Fibroblast of skin of right biceps (primary cell): ENCODE measurements around the gene ADAM12.

ENCODE experiments used
- DNase-seq: peaks from one replicate; pipeline ENCODE4 v3.0.0-alpha.2; 2013

The ADAM12 gene, protein sequence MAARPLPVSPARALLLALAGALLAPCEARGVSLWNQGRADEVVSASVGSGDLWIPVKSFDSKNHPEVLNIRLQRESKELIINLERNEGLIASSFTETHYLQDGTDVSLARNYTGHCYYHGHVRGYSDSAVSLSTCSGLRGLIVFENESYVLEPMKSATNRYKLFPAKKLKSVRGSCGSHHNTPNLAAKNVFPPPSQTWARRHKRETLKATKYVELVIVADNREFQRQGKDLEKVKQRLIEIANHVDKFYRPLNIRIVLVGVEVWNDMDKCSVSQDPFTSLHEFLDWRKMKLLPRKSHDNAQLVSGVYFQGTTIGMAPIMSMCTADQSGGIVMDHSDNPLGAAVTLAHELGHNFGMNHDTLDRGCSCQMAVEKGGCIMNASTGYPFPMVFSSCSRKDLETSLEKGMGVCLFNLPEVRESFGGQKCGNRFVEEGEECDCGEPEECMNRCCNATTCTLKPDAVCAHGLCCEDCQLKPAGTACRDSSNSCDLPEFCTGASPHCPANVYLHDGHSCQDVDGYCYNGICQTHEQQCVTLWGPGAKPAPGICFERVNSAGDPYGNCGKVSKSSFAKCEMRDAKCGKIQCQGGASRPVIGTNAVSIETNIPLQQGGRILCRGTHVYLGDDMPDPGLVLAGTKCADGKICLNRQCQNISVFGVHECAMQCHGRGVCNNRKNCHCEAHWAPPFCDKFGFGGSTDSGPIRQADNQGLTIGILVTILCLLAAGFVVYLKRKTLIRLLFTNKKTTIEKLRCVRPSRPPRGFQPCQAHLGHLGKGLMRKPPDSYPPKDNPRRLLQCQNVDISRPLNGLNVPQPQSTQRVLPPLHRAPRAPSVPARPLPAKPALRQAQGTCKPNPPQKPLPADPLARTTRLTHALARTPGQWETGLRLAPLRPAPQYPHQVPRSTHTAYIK

DNA sequence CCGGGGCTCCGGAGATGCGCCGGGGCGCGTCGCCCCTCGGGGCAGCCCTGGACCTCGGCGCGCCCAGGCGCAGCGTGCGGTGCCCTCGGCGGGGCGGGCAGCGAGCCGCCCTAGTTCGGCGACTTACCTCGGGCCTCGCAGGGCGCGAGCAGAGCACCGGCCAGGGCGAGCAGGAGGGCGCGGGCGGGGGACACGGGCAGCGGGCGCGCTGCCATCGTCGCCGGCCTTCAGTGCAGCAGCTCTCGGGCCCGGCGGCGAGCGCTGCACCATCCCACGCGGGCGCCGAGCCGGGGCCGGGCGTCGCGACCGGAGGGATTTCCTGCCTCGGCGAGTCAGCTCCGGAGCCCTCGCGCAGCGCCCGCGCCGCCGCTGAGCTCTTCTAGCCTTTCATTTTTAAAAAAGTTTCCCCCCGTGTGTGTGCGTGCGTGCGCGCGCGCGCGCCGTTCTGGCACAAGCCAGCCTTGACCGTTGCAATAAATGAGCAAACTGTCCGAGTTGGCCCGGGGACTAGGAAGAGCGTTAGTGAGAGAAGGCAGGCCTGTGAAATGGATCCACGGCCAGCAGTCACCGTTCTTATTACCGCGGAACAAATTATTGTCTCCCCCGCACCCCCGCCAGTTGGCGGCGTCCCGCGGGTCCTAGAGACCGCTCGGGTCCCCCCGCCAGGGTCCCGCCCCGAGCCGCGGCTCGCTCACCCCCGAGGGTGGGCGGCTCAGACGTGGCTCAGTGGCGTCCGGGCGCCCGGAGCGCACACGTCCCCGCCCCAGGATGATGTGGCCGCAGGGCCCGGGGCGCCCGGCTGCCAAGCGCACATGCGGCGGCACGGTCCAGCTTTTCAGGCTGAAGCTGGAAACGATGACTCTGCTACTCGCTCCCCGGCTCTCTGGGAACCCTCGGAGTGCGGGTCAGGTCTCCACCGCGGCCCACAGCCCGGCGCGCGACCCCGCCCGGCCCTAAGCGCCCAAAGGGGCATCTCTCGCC is at the start of gene ADAM12:
ADAM12 (minus strand) TSS at position 547 of the 981 bp plus-strand sequence; CDS start at position 215, 332 bp downstream.
- DNase-seq = peak; percentile 75

DNA sequence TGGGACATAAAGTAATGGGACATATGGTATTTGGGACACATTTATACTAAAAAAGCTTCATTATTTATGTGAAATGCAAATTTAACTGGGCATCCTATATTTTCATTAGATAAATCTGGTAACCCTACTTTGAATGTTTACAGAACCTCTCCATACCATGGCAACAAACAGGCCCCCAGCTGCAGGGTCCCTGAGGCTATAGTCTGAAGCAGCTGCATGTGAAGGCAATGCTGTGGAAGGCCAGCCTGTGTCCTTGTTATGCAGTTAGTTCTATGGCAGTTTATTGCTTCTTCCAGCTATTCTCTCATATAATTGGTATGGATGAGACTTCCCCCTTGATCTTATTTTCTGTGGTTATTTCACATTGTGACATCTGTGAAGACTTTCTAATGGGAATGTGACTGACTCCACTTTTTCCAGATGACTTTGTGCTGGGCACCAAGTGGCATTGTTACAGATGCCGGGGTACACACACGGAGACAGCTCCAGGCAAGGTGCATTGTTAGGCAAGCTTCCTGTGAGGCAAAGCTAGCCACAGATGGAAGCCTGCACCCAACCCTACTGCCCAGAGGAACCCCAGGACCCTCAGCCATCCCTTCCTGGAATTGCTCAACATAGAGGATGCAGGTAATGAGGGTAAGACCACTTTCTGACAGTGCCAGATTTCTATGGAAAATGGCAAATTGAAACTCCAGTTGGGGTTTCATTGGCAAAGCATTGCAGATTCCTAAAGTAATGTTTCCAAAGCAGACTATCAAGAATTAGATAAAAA is 49.5 kb upstream of the ADAM12 start:
- no peak for DNase-seq

DNA sequence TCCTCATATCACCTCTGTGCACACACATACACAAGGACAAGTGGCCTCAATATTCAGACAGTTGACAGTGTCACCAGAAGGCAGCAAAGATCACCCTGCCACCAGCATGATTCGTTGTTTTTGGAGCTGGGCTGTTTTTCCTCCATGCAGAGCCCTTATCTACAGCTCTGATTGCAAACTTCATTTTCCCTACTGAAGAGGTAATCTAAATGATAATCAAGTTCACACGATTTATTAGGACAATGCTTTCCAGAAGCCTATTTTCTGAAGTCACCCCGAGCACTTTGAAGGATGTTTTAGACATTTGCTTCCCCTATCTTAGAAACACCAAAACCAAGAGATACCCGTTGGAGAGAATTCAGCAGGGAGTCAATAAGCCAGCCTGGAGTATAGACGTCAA is 46.0 kb upstream of the ADAM12 start:
- DNase-seq = no peak

DNA sequence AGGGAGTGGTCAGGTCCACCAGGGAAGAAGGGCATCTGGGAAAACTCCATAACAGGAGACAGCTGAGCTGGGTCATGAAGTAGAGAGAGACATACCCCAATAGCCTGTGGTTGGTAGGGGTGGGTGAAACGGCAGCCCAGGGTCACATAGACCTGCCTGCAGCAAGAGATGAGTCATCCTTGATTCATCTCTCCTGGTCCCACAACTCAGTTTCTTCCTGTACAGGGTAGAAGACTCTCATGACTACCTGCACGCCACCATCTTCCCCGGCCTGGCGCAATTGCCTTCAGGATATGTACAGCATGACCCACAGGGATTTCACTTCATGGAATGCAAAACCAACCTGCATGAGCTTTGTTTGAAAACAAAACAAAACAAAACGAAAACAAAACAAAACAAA is 45.1 kb upstream of the ADAM12 start:
- DNase-seq = peak; percentile 34

DNA sequence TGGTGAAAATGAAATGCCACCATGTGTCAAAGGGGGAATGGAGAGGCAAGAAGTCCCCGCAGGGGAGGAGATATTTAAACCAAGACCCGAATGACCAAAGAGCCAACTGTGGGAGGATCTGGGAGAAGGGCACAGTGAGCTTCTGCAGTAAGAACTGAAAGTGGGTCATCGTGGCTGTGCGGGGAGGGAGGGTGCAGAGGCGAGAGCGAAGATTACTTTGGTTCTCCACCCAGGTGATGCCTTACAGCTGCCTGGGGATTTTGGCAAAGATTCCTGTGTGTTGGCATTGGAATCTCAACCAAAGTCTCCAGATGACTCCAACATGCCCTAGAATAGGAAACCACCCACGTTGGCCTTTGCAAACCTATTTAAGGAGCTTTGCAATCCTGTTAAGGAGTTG is 44.2 kb upstream of the ADAM12 start:
- no peak for DNase-seq

DNA sequence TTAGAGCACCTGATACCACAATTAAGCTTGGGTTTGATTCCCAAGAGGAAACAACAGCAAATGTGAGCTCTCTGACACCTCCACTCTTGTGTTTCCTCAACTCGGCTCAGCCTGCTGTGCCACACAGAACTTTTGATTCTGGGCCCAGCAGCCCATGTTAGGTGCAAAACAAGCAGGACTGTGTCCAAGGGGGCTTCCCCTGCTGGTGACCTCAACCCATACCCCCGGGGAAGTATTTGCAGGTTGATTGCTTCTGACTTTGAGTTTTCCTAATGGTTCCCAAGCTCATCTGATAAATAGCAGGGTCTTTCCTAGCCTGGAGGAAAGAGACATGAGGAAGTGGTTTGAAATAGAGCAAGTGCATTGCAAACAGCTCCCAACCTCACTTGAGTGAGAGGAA is 43.5 kb upstream of the ADAM12 start:
- DNase-seq = no peak

DNA sequence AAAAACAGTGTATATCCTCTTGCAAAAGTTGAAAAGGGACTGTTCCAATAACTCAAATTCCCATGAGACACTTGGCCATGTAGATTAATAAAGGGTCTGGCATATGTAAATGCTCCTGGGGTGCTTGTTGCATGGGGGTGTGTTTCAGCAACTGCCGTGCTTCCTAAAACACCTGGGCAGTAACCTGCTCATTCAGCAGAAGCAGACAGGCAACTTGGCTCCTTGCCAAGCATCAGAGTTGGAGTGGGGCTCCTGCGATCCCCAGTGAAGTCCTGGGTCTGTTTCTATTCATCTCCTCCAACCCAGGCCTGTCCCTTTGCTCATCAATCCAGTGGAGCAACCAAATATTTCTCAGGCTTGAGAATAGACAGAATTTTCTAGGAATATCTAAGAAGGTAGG is 42.2 kb upstream of the ADAM12 start:
- no peak for DNase-seq

DNA sequence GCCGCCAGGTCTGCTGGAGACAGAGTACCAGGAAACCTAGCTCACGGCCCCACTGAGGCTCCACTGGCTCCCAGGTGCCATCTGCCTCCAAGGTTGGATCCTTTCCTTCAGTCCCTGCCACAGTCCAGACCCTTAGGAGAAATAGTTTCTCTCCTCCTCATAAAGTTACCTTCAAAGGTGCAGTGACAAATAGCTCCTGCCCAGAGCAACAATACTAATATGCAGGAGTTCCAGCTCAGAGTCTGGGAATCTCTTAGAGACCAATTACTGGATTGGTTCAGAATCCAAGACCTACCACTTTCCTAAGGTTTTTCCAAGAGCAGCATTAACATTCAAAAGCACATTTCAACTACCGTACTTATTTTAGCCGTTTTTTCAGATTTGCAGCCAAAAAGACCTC is 41.0 kb upstream of the ADAM12 start:
- no peak for DNase-seq

DNA sequence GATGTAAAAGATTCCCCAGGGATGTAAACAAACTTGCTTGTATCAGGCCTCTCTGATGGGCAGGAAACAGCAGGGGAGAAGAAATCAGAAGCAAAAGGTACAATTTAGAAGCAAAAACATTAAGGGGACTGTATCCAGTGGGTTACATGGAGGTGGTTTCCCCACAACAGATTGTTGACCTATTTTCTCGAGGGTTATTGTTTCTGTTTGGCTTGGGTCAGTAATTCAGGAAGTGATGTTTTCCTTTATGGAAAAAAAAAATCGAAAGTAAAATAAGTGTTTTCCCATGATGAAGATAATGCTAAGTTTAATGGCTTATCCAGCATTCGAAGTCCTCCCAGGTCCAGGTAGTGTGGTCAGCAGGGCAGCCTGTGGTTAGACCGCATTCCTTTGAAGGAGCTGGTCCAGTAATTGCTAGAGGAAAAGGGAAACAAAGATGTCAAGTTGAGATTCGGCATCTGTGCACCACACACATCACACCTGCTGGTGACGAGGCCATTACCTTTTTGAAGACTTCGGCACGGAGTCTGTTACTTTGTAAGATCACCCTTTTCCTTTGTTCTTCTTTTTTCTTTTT is 37.3 kb upstream of the ADAM12 start:
- DNase-seq = no peak

DNA sequence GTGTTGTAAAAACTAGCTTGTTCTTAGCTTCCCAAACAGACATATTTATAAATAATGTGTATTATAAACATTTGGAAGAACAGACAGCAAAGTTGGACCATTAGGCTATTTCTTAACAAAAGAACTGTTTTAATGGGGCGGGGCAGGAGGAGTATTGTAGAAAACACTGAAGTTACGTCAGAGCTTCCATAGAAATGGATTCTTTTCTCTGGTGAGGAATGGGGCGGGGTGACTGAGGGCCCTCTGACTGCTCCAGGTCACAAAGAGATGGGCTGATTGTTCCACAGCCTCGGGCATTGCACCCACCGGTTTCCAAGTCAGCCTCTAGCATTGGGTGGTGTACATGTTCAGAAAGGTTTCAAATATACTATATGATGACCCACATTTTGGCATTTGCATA is 36.8 kb upstream of the ADAM12 start:
- no peak for DNase-seq

DNA sequence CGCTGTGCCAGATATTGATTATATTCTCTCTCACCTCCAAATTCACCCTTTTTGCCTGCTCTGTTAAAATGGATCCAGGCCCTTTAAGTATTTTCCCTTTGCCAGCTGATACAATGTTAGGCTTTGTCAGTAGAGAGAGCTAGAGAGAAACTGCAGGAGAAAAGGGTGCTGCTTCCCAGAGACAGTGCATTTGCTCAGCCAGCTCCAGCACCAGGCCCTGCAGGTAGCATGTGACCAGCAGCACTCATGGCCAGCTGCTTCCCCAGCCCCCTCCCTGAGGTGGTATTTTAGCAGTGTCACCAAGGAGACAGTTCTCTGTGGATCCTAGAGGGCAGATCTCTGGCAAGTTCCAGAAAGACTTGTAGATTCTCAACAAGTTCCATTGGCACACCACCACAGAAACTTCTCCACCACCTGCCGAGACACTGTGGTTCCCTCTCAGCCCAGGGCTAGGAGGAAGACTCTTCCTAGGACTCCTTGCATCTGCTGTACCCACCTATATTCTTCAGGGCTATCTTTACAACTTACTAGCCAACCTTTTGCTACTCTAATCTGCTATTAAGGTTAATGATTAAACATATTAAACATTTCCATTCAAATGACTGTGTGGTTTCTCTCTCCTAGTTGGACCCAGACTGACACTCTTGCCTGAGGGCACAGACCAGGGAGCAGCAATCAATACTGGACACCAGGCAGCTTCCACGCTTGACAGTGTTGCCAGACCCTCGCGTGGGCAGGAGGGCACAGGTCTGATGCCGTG is 35.6 kb upstream of the ADAM12 start:
- no peak for DNase-seq

DNA sequence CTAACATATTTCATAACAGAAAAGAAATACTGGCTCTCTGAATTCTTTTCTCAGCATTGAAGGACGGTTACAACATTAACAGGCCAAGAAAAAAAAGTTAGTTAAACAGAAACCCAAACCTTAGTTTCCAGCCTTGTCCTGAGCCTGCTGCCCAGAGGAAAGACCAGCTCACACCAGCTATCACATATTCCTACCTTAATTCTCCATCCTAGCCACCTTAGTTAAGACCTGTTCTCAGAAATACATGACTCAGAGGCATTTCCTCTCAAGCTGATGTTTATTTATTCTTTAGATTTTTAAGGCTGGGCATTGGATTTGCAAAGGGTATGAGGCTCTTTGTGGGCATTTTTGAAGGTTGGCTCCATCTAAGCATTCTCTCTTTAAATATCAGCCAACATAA is 34.3 kb upstream of the ADAM12 start:
- DNase-seq = peak; percentile 34

DNA sequence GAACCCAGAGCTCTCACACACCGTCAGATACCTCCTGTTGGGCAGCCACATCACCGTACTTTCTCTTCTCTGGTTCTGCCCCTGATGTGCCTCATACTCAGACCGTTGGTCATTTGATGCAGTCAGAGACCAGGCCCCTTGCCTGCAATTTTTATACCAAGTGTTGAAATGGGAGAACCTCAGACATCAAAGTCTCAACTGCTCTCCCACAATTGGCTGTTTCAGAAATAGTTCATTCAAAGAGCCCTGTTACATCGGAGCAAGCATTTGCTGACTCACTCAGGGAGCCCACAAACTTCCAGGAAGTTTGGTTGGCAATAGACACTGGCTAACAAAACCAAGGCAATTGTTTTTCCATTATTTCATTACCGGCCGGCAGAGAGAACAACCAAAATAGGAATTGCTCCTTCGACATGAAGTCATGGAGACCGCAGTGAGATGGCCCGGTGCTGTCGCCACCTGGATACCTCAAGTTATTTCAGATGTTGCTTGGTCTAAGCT is 33.5 kb upstream of the ADAM12 start:
- DNase-seq = peak; percentile 99

DNA sequence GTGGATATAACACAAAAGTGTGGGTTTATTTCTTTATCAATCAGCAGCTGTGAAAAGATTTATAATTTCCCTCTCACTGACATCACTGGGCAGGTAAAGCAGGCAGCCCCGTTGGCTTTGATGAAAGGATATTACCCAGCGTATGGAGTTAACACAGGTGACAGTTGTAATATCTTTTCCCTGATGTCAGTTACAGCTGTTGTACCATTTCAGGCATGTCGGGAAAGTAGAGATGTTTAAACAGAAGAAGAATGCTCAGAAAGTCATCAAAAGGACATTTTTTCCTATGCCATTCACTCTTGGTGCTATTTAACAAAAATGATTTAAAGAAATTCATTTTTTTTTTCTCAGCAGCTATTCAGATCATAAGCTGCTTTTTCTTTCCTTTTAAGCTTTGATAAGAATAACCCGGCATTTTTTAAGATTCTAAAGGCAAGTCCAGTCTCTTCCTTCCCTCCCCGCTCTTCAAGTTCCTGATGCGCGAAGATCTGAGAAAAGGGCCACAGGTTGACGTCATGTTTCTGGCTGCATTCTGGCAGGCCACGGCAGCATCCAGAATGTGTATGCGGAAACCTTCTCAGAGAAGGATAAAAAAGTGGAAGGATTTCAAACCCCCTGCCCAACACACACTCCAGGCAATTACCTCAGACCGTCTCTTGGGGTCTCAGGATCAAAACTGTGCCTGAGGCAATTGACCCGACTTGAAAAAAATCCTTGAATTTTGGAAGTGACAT is 32.5 kb upstream of the ADAM12 start:
- DNase-seq = peak; percentile 71

DNA sequence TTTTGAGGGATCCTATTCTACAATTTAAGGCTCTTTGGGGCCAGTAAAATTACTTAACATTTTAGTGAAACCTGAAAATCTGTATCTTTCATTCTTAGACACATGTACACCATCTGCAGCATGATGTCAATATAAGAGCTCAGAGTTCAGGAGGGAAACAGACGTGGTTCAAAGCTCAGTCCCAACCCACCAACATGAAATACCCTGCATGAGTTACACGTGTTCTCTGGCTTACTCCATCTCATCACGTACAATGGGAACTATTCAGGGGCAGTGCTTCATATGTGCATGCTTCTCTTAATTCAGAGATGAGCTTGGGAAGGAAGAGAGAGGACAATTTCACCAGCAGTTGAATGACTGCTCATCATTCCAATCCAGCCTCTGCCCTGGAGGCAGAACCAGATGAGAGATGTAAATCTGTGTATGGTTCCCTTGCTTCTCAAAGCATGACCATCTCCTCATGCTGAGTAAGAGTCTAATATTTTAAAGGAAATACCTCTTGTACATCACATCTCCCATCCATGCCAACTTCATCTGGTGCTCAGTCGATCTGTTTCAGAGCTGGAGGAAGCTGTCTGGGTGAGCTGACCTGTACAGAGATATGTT is 29.0 kb upstream of the ADAM12 start:
- peak; percentile 17 for DNase-seq

DNA sequence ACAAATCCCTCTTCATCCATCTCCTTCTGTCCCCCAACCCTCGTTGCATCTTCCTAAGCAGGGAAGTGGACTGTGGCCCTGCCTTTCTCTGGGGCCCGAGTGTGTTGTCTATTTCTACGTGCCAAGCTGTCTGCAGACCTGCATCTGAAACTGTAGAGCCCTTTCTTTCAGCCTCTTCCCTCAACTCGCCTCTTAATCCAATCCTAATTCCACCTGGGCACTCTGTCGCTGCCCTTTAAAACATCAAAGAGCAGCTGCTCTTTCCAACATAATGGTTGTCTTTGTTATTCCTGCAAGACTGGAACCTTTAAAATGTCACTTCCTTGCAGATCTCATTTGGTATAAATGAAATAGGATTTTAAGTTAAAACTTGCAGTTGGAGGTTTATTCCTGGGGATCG is 21.5 kb upstream of the ADAM12 start:
- no peak for DNase-seq

DNA sequence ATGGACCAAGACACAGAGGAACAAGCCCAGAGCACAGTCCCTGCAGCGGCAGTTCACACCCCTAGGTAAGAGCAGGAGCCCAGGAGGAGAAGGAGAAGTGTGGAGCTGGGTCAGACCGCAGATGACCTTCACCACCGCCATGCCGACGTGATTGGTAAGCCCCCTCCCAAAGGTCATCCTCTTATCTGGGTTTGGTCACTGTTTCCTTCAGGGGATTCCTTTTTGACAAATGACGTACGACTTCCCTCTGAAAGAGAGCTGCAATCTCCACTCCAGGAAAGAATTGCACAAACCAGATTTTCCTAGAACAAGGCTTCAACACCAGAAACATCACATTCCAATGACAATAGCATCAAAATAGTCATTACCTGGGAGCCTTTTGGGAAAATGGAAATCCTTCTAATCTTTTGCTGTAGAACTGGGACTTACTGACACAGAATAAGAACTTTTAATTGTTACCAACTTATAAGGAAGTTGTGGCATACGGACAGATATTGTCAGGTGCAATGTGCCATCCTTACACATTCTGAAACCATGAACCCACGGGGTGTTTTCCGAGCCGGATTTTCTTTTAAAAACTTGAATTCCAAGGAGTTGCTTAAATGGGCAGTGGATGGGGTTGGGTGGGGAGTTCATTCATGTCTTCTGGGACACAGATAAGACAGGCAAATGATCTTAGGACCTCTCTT is 20.8 kb upstream of the ADAM12 start:
- no peak for DNase-seq

DNA sequence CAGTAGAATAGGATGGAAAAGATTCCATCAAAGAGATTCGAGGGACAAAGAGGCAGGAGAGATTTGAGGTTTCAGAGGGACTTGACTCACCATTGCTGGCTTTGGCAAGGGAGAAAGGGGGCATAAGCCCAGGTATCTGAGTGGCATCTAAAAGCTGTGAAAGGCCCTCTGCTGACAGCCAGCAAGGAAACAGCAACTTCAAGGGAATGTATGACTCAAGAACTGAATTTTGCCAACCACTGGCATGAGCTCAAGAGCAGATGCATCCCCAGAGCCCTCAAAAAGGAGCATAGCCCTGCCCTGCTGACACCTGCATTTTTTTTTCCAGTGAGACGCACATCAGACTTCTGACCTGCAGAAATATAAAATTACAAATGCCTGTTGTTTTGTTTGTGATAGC is 19.6 kb upstream of the ADAM12 start:
- DNase-seq = no peak
